Immature natural killer cell (primary cell): ENCODE results near the gene GALR1. TPM values are rescaled to one million over a fixed set of nuclear protein-coding genes. Genes with fewer than 3 reads are reported as not detected.

Experiments used
- DNase-seq, 3 donors: peaks; one replicate each; pipeline ENCODE4 v3.0.0; 2022; ENCODE audit warnings: mixed read lengths in 1 of 3
- H3K27ac Mint-ChIP-seq, 6 donors: one replicate each; pipeline ENCODE4 v1.8.0; 2020; ENCODE audit warnings: mixed read lengths in 6 of 6, mild to moderate bottlenecking in 5 of 6, inconsistent platforms in 4 of 6, moderate library complexity in 3 of 6
- H3K27me3 Mint-ChIP-seq, 3 donors: one replicate each; pipeline ENCODE4 v1.8.0; 2020 to 2021; ENCODE audit warnings: low read depth in 3 of 3, mild to moderate bottlenecking in 3 of 3, mixed read lengths in 3 of 3, moderate library complexity in 3 of 3, inconsistent platforms in 1 of 3
- H3K36me3 Mint-ChIP-seq, 3 donors: one replicate each; pipeline ENCODE4 v1.8.0; 2020; ENCODE audit warnings: mixed read lengths in 3 of 3, inconsistent platforms in 2 of 3, mild to moderate bottlenecking in 2 of 3
- H3K4me1 Mint-ChIP-seq, 2 donors: one replicate each; pipeline ENCODE4 v1.8.0; 2020; ENCODE audit warnings: inconsistent platforms in 2 of 2, mild to moderate bottlenecking in 2 of 2, mixed read lengths in 2 of 2, moderate library complexity in 1 of 2
- H3K4me3 Mint-ChIP-seq, 5 donors: one replicate each; pipeline ENCODE4 v1.8.0; 2020; ENCODE audit warnings: mild to moderate bottlenecking in 5 of 5, mixed read lengths in 5 of 5, inconsistent platforms in 3 of 5, moderate library complexity in 3 of 5
- H3K9me3 Mint-ChIP-seq, 6 donors: one replicate each; pipeline ENCODE4 v1.8.0; 2020; ENCODE audit warnings: mild to moderate bottlenecking in 6 of 6, mixed read lengths in 6 of 6, inconsistent platforms in 4 of 6, moderate library complexity in 3 of 6
- polyA plus RNA-seq, 3 donors: library from polyadenylated mRNA; unstranded; fragments of 300-500 nt; fragmentation: Illumina TruSeq; gene quantifications; one replicate each; pipeline ENCODE4 v1.2.3, GENCODE V29; 2021

The GALR1 gene
- polyA plus RNA-seq, 3 donors from 2014 or later: not detected

GRCh38 chr18:77316008-77316407 lies 66.4 kb downstream of the GALR1 start:
- Mint-ChIP-seq H3K27ac (no peak overlapping the region), H3K36me3 (no peaks in the 10 kb centered on the region), H3K9me3 (no peaks in the 10 kb centered on the region), H3K4me3 (no peak overlapping the region), H3K27me3 (peaks cover 3 to 12% (median 4%) of the 10 kb centered on the region in 3 donors), H3K4me1 (no peaks in the 10 kb centered on the region)
- DNase-seq: no peak

DNA sequence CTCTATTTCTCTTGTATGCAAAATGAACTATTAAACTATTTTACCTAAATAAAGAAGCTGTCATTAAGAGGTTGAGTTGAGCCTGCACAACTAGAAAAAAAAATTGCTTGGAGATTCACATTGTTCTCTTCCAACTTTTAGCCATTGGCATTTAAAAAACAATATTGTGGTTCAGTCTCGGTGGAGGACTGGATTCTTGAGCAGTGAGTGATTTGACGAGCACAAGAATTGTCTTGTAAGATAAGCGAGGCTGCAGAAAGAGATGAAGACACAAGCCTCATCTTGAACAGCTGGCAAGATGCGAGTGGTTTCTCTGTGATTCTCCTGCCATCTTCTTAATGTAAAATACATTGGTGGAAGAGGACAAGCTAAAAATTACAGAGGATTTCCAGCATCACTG lies 67.0 kb downstream of the GALR1 start:
- Mint-ChIP-seq H3K4me3 (no peak overlapping the region), H3K27ac (no peak overlapping the region), H3K36me3 (no peaks in the 10 kb centered on the region), H3K4me1 (no peaks in the 10 kb centered on the region), H3K27me3 (peaks cover 3 to 14% (median 5%) of the 10 kb centered on the region in 3 donors), H3K9me3 (no peaks in the 10 kb centered on the region)
- no peak for DNase-seq

DNA sequence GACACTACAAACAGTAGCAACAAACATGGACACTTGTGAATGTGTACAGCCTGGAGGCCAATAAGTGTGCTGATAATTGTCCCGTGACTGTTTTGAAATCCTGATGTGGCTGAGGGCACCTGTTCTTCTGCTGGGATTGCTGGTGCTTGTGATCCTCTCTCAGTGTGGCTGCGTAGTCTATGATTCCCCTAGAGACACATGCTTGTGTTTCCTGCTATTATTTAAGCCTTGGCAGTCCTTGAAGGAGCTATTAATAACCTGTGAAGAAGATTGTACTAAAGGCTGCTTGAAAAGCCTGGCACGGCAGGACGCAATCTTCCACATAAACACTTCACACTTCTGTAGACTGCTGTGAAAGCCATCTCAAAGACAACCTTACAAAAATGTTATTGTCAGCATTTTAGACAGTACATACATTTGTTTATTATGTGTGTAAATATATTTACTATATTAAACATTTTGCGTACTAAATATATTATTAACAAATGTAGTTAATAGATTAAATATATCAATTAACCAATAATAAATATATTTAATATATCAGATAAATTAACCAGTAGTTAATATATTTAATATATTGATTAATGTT lies 71.4 kb downstream of the GALR1 start:
- H3K27me3 Mint-ChIP-seq: peaks cover 0 to 21% (median 5%) of the 10 kb centered on the region in 3 donors
- H3K4me3 Mint-ChIP-seq: no peak overlapping the region
- no peaks in the 10 kb centered on the region for H3K4me1 Mint-ChIP-seq
- H3K36me3 Mint-ChIP-seq: no peaks in the 10 kb centered on the region
- H3K27ac Mint-ChIP-seq: no peak overlapping the region
- no peak for DNase-seq
- H3K9me3 Mint-ChIP-seq: no peaks in the 10 kb centered on the region

DNA sequence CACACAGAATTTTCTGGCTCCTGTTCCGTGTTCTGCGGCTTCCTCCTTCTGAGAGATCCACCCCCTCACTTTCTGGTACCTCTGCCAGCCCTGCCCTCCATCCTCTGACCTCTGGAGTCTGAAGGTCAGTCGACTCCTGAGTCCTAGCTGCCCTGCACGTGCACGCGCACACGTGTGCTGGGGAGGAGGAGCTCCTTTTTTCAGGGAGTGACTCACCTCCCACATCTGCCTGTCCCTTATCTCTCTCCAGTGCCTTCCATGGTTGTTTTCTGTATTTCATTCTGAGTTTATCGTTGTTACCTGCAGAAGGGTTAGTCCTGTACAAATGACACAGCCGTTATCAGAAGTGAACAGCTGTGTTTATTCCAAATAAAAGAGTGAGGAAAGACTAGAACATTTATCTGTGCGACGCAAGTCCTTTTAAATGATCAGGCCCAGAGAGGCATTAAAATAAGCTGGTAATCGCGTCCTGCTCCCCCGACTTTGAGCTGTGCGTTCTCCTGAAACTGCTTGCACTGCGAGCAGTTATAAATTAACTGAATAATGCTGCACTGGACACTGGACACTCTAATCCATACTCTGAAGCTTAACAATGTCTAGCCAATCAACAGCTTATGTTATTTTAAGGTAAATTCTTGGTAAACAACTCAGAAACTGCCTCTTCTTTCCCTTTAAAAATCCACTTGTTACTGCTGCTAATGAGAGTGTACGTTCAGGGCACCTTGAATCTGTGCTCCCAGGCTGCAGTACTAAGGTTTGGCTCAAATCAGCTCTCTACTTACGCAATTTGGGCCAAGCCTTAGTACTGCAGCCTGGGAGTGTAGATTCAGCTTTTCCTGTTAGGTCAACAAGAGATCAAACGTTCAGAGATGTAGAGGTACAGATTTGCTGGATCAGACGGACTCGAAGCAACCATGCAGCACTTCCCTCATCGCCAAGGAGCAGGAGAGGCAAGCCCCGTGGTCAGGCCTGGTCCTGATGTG lies 72.5 kb downstream of the GALR1 start:
- no peak overlapping the region for H3K27ac Mint-ChIP-seq
- no peak for DNase-seq
- H3K4me1 Mint-ChIP-seq: no peaks in the 10 kb centered on the region
- H3K36me3 Mint-ChIP-seq: no peaks in the 10 kb centered on the region
- no peak overlapping the region for H3K4me3 Mint-ChIP-seq
- H3K9me3 Mint-ChIP-seq: no peaks in the 10 kb centered on the region
- H3K27me3 Mint-ChIP-seq: peaks cover 0 to 21% (median 5%) of the 10 kb centered on the region in 3 donors

DNA sequence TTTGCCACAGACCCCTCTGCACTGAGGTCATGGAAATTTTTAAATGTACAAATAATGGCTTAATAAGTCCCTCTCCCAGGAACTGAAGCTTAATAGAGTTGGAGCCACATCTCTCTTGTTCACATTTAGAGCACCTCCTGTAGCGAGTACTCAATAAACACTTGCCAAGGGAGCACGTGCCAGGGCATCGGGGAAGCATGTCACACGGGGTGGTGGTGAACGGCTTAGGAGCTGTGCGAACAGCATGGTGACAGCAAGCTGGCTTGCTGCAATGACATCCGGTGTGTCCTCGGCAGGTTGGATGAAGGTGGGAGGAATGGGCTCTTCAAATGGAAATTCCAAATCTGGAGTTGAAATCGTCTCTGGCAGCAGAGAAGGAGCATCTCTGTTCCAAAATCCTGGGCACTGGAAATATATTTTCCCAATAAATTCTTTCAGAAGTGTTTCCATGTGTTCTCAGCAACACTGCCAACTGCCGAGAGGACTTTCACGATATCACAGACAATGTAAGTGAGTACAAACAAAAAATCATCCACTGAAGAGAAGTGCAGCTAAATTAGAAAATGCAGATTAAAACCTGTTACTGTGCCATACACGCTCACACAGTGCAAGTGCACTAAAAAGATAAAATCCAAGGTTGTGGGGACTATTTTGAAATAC lies 74.1 kb downstream of the GALR1 start:
- DNase-seq: no peak
- no peaks in the 10 kb centered on the region for H3K4me1 Mint-ChIP-seq
- H3K9me3 Mint-ChIP-seq: no peaks in the 10 kb centered on the region
- no peak overlapping the region for H3K27ac Mint-ChIP-seq
- H3K36me3 Mint-ChIP-seq: no peaks in the 10 kb centered on the region
- peaks cover 0 to 29% (median 5%) of the 10 kb centered on the region in 3 donors for H3K27me3 Mint-ChIP-seq
- H3K4me3 Mint-ChIP-seq: no peak overlapping the region

Other genes with a start within 250 kb of the GALR1 start
- gene MBP, start 117.1 kb upstream of the GALR1 start, polyA plus RNA-seq: 100 to 1,000 TPM; 187 to 403 (median 297) TPM